GM13976 (cell line): Measurements from ENCODE around the gene MYOT.

Experiments
- DNase-seq: peaks from one replicate; pipeline ENCODE4 v3.0.0; 2012; ENCODE audit warnings: low spot score
- in situ Hi-C: fragments of 300-500 bp; cut with MboI; formaldehyde crosslinking; loops from one replicate; pipeline ENCODE4 v1.12.0; 2022; ENCODE audit warnings: low sequenced_read_pairs, mixed read lengths, inconsistent platforms; ENCODE audit not compliant: unreplicated experiment
- TF ChIP-seq, protein P1 (sequence below): IDR thresholded peaks from 2 replicates; pipeline ENCODE4 v1.5.1; 2012; ENCODE audit warnings: borderline replicate concordance, mild to moderate bottlenecking; ENCODE audit not compliant: insufficient read depth; ENCODE audit errors: extremely low read depth, missing control alignments, control extremely low read depth

MYOT gene

DNA sequence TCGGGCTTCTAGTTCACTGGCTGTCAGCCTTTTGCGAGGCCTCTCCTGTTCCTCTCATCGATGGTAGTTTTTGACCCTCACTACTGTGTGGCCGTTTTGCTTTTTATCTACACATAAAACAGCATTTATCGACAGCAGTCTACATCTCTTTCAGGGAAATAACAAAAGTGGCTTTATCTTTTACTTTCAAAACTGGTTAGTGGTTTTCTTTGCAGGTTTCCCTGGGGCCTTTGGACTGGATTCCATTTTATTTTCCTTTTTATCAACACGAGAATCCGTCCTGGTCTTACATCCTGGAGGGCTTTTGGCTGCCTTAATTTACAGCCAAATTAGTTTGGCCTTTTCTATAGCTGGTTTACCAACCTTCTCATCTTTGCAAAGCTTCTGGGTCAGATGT, 20.8 kb downstream of the MYOT start:
- TF ChIP-seq, protein P1, sequence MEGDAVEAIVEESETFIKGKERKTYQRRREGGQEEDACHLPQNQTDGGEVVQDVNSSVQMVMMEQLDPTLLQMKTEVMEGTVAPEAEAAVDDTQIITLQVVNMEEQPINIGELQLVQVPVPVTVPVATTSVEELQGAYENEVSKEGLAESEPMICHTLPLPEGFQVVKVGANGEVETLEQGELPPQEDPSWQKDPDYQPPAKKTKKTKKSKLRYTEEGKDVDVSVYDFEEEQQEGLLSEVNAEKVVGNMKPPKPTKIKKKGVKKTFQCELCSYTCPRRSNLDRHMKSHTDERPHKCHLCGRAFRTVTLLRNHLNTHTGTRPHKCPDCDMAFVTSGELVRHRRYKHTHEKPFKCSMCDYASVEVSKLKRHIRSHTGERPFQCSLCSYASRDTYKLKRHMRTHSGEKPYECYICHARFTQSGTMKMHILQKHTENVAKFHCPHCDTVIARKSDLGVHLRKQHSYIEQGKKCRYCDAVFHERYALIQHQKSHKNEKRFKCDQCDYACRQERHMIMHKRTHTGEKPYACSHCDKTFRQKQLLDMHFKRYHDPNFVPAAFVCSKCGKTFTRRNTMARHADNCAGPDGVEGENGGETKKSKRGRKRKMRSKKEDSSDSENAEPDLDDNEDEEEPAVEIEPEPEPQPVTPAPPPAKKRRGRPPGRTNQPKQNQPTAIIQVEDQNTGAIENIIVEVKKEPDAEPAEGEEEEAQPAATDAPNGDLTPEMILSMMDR, result no peak
- DNase-seq, result no peak
- in situ Hi-C loops, result no loop called here

DNA sequence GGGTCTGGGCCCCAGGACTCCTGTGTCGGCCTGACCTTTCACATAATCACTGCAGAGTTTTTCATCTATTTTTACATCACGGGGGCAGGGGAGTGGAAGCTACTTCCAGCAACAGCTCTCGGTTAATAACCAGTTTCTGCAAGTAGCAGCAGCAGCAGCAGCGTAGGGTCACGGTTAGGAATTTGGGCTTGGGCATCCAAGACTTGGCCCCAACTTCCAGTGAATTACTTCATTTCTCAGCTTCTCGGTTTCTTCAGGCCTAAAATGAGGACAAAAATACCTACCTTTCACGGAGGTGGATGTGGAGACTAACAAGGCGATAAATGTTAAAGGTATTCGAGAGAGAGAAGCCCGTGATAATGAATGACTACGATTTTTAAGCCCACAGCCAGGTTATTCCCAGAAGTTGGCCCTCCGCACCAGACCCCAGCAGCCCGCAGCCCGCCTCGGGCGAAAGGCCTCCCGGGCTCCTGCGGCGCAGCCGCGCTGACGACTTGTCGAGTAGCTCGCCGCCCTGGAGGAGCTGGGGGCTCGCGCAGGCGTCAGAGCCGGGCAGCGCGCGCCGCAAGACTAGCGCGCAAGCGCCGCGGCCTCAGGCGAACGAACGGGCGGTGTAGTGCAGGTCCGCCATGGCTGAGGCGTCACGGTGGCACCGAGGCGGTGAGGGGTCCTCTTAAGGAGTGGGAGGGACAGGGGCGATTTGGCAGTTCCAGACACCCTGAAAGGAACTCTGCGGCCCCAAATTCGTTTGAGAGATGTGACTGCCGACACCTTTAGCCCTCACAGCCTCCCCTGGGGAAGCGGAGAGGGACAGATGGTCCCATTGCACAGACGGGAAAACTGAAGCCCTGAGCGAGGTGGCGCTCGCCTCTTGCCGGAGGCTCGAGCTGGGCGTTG, 21.5 kb downstream of the MYOT start, which contains the start of gene PKD2L2:
Gene PKD2L2, plus strand, starts transcription at position 595 of the 897 bp plus-strand sequence. Its CDS starts 35 bp downstream, at position 630.
- TF ChIP-seq, protein P1, result no peak
- peak; percentile 87 for DNase-seq
- in situ Hi-C loops, result no loop called here

DNA sequence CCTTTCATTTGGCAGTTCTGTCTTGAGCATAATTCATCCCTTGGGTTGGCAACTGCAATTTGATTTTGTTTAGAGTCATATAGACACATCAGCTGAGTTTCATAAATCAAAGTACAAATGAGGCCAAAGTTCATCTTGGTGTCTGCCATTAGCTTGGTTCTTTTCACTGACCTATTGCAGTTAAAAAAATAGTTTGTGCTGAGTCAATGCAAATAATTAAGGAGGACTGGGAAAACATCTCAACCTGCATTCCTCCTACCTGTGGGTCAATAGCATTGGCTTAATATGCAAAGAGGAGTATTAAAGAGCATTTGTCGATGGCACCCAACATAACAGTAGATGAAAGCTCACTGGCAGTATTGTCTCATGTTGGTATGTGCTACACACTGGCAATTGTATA, 23.2 kb downstream of the MYOT start:
- no peak for DNase-seq
- TF ChIP-seq, protein P1, result no peak
- in situ Hi-C loops, result no loop called here

DNA sequence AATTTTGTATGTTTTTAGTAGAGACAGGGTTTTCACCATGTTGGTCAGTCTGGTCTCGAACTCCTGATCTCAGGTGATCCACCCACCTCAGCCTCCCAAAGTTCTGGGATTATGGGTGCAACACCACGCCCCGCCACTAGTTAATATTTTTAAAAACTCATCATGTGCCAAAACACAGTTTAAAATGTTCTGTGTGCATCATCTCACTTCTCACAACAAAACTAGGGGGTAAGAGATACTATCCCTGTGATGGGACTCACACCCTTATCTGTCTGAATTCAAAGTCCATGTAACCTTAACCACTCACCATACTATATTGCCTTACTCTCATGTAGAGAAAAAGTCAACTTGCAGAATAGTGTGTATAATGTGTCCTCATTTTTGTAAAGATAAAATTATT, 24.2 kb downstream of the MYOT start:
- DNase-seq, result no peak
- TF ChIP-seq, protein P1, result no peak
- in situ Hi-C loops, result no loop called here

DNA sequence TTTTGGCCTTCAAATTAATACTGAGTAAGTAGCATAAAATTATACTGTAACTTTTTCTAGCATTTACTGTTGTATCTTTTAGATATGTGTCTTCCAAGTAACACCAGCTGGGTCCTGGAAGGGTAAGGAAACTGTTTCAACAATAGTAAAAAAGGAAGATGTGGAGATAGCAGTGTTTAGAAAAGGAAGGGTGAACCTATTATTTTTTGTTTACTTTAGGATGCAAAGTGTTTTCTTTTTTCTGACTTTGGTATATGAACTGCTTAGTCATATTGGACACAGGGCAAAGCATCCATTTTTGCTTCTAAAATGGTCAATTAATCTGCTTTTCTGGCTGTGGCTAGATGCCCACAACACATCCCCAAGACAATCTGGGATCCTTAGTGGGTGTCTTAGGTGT, 26.9 kb downstream of the MYOT start:
- in situ Hi-C loops, result no loop called here
- DNase-seq, result no peak
- TF ChIP-seq, protein P1, result no peak

DNA sequence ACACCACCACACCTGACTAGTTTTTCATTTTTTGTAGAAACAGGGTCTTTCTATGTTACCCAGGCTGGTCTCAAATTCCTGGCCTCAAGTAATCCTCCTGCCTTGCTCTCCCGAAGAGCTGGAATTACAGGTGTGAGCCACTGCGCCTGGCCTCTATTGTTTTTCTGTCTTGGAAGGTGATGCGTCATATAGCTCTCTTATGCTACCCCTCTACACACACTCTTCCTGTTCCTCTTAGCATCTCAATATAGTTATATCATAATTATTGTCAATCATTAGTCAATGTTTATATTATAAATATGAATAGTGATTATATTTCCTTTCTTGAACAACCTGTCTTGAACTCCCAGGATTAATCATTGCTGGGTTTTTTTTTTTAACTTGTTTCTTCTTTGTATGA, 28.9 kb downstream of the MYOT start:
- TF ChIP-seq, protein P1, result no peak
- DNase-seq, result no peak
- in situ Hi-C loops, result no loop called here
